SK-N-SH treated with all-trans-retinoic acid at 6 μM for 48 hours (cell line): ENCODE results near the gene ZAP70.

Source experiments
- ATAC-seq: fragments of 200-7000 bp; cut with Tn5 transposase; 3 replicates; pipeline ENCODE4 v1.9.1; 2020; ENCODE audit warnings: mild to moderate bottlenecking, moderate library complexity
- ARNTL ChIP-seq: fragments of 450-650 bp; formaldehyde crosslinking; IDR thresholded peaks from 2 replicates; pipeline ENCODE4 v1.5.0; 2020; ENCODE audit warnings: low read depth, mild to moderate bottlenecking, moderate library complexity, borderline replicate concordance
- BACH2 ChIP-seq: fragments of 250-450 bp; sonication (Bioruptor Pico); IDR thresholded peaks from 2 replicates; pipeline ENCODE4 v1.9.0; 2021; ENCODE audit warnings: mild to moderate bottlenecking, borderline replicate concordance
- CREB5 ChIP-seq: fragments of 250-450 bp; sonication (Bioruptor Pico); IDR thresholded peaks from 2 replicates; pipeline ENCODE4 v1.5.1; 2020; ENCODE audit warnings: low read depth, mild to moderate bottlenecking, moderate library complexity
- CSDC2 ChIP-seq: fragments of 250-450 bp; sonication (Bioruptor Pico); IDR thresholded peaks from 2 replicates; pipeline ENCODE4 v1.5.0; 2020; ENCODE audit warnings: mild to moderate bottlenecking, moderate library complexity
- ESRRG ChIP-seq: fragments of 250-450 bp; sonication (Bioruptor Pico); IDR thresholded peaks from 2 replicates; pipeline ENCODE4 v1.6.1; 2021; ENCODE audit warnings: mild to moderate bottlenecking
- GLIS3 ChIP-seq: fragments of 250-450 bp; sonication (Bioruptor Pico); IDR thresholded peaks from 2 replicates; pipeline ENCODE4 v1.5.0; 2020; ENCODE audit warnings: mild to moderate bottlenecking, moderate library complexity
- ISL1 ChIP-seq: fragments of 250-450 bp; sonication (Bioruptor Pico); IDR thresholded peaks from 2 replicates; pipeline ENCODE4 v2.1.2; 2022; ENCODE audit warnings: mild to moderate bottlenecking, moderate library complexity
- OSR1 ChIP-seq: fragments of 250-450 bp; sonication (Bioruptor Pico); IDR thresholded peaks from 2 replicates; pipeline ENCODE4 v1.8.0; 2022; ENCODE audit warnings: moderate library complexity, mild to moderate bottlenecking, inconsistent platforms
- PPARA ChIP-seq: fragments of 250-450 bp; sonication (Bioruptor Pico); IDR thresholded peaks from 2 replicates; pipeline ENCODE4 v1.5.0; 2020; ENCODE audit warnings: mild to moderate bottlenecking, borderline replicate concordance
- RARB ChIP-seq: fragments of 250-450 bp; sonication (Bioruptor Pico); IDR thresholded peaks from 2 replicates; pipeline ENCODE4 v1.8.0; 2021; ENCODE audit warnings: mild to moderate bottlenecking, moderate library complexity
- TCF4 ChIP-seq: fragments of 250-450 bp; sonication (Bioruptor Pico); IDR thresholded peaks from 2 replicates; pipeline ENCODE4 v1.8.0; 2021; ENCODE audit warnings: mild to moderate bottlenecking, moderate library complexity, borderline replicate concordance
- TOX ChIP-seq: fragments of 250-450 bp; sonication (Bioruptor Pico); IDR thresholded peaks from 2 replicates; pipeline ENCODE4 v1.8.0; 2021; ENCODE audit warnings: mild to moderate bottlenecking, moderate library complexity, borderline replicate concordance
- TSHZ2 ChIP-seq: fragments of 250-450 bp; sonication (Bioruptor Pico); IDR thresholded peaks from 2 replicates; pipeline ENCODE4 v1.5.0; 2020; ENCODE audit warnings: mild to moderate bottlenecking, moderate library complexity
- ZC3H10 ChIP-seq: fragments of 250-450 bp; sonication (Bioruptor Pico); IDR thresholded peaks from 2 replicates; pipeline ENCODE4 v1.5.1; 2021; ENCODE audit warnings: mild to moderate bottlenecking, moderate library complexity
- ZFP3 ChIP-seq: fragments of 250-450 bp; sonication (Bioruptor Pico); IDR thresholded peaks from 2 replicates; pipeline ENCODE4 v1.5.0; 2020; ENCODE audit warnings: mild to moderate bottlenecking, moderate library complexity
- ZFP30 ChIP-seq: fragments of 450-650 bp; formaldehyde crosslinking; IDR thresholded peaks from 2 replicates; pipeline ENCODE4 v1.5.0; 2022; ENCODE audit warnings: mild to moderate bottlenecking, moderate library complexity
- ZNF565 ChIP-seq: fragments of 450-650 bp; formaldehyde crosslinking; conservative IDR thresholded peaks from 2 replicates; pipeline ENCODE4 v1.5.0; 2020; ENCODE audit warnings: low read depth, mild to moderate bottlenecking, moderate library complexity
- ZNF70 ChIP-seq: fragments of 450-650 bp; formaldehyde crosslinking; IDR thresholded peaks from 2 replicates; pipeline ENCODE4 v1.5.0; 2020; ENCODE audit warnings: mild to moderate bottlenecking, moderate library complexity
- ZNF8 ChIP-seq: fragments of 450-650 bp; formaldehyde crosslinking; IDR thresholded peaks from 2 replicates; pipeline ENCODE4 v1.5.0; 2020; ENCODE audit warnings: mild to moderate bottlenecking, moderate library complexity
- TF ChIP-seq, protein P1 (sequence below): fragments of 250-450 bp; sonication (Bioruptor Pico); IDR thresholded peaks from 2 replicates; pipeline ENCODE4 v1.8.0; 2020; ENCODE audit warnings: mild to moderate bottlenecking, moderate library complexity, borderline replicate concordance
- TF ChIP-seq, protein P2 (sequence below): fragments of 250-450 bp; sonication (Bioruptor Pico); IDR thresholded peaks from 2 replicates; pipeline ENCODE4 v1.8.0; 2021; ENCODE audit warnings: low read depth, mild to moderate bottlenecking, moderate library complexity, borderline replicate concordance

The ZAP70 gene

DNA sequence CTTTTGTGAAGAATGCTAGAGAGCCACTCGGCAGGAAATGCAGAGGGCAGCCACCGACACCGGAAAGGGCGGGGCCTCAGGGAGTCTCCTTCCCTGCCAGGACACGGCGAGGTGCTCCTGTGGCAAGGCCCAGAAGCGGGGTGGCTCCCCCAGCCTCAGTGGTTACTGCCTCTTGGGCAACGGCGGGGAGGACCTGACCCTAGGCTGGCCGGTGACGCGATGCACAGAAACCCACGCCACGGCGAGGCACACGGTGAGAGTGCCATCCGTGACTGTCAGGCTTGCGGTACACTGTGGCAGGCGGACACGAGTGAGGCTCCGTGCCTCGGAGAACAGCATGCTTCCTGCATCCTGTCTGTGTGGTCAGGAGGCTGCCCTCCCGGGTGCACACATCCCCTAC lies 47.8 kb downstream of the ZAP70 start:
- TF ChIP-seq, protein P1, sequence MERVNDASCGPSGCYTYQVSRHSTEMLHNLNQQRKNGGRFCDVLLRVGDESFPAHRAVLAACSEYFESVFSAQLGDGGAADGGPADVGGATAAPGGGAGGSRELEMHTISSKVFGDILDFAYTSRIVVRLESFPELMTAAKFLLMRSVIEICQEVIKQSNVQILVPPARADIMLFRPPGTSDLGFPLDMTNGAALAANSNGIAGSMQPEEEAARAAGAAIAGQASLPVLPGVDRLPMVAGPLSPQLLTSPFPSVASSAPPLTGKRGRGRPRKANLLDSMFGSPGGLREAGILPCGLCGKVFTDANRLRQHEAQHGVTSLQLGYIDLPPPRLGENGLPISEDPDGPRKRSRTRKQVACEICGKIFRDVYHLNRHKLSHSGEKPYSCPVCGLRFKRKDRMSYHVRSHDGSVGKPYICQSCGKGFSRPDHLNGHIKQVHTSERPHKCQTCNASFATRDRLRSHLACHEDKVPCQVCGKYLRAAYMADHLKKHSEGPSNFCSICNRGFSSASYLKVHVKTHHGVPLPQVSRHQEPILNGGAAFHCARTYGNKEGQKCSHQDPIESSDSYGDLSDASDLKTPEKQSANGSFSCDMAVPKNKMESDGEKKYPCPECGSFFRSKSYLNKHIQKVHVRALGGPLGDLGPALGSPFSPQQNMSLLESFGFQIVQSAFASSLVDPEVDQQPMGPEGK (CRISPR knock-in tag) = no peak
- TF ChIP-seq ARNTL (no peak), ESRRG (CRISPR knock-in tag) (no peak), ZFP3 (no peak), ISL1 (CRISPR knock-in tag) (no peak), CSDC2 (CRISPR knock-in tag) (no peak), PPARA (CRISPR knock-in tag) (no peak), ZFP30 (CRISPR knock-in tag) (no peak), RARB (CRISPR knock-in tag) (no peak), OSR1 (no peak)
- TF ChIP-seq, protein P2, sequence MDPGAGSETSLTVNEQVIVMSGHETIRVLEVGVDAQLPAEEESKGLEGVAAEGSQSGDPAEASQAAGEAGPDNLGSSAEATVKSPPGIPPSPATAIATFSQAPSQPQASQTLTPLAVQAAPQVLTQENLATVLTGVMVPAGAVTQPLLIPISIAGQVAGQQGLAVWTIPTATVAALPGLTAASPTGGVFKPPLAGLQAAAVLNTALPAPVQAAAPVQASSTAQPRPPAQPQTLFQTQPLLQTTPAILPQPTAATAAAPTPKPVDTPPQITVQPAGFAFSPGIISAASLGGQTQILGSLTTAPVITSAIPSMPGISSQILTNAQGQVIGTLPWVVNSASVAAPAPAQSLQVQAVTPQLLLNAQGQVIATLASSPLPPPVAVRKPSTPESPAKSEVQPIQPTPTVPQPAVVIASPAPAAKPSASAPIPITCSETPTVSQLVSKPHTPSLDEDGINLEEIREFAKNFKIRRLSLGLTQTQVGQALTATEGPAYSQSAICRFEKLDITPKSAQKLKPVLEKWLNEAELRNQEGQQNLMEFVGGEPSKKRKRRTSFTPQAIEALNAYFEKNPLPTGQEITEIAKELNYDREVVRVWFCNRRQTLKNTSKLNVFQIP (CRISPR knock-in tag) = no peak
- TF ChIP-seq, all 23 proteins: peak for 0
- no peak for ATAC-seq

GRCh38 chr2:97763176-97763845 lies 49.9 kb downstream of the ZAP70 start:
- ATAC-seq = peak; percentile 23; the same call in 2 of the 3 replicates
- TF ChIP-seq PPARA (CRISPR knock-in tag) (no peak), GLIS3 (CRISPR knock-in tag) (no peak), OSR1 (no peak), ZNF70 (no peak), BACH2 (no peak)

- ATAC-seq = no peak
- no peak for TF ChIP-seq ZFP3
- no peak for TF ChIP-seq ZFP30 (CRISPR knock-in tag)
- TF ChIP-seq ISL1 (CRISPR knock-in tag) = no peak
- TF ChIP-seq OSR1 = no peak
- TF ChIP-seq, protein P1 (CRISPR knock-in tag) = no peak
- no peak for TF ChIP-seq CREB5 (CRISPR knock-in tag)
- TF ChIP-seq TCF4 (CRISPR knock-in tag) = no peak
Measured at GRCh38 chr2:97764559-97765263, 51.3 kb downstream of the ZAP70 start.

- no peak for ATAC-seq
- TF ChIP-seq ZNF8 (CRISPR knock-in tag) (no peak), ESRRG (CRISPR knock-in tag) (no peak), GLIS3 (CRISPR knock-in tag) (no peak), CREB5 (CRISPR knock-in tag) (no peak), ZFP30 (CRISPR knock-in tag) (no peak), ARNTL (no peak), TOX (CRISPR knock-in tag) (no peak), ZFP3 (no peak), BACH2 (no peak), ZC3H10 (CRISPR knock-in tag) (no peak), ZNF565 (no peak), TCF4 (CRISPR knock-in tag) (no peak), TSHZ2 (CRISPR knock-in tag) (no peak), CSDC2 (CRISPR knock-in tag) (no peak)
- TF ChIP-seq, all 23 proteins: peak for 0
Measured at GRCh38 chr2:97765933-97766332, 52.6 kb downstream of the ZAP70 start.
